HG02840 (cell line): Measurements from ENCODE around the gene AFG3L2.

ENCODE experiments used
- ATAC-seq: cut with Tn5 transposase; IDR thresholded peaks from one replicate; pipeline ENCODE4 v1.9.1; 2021; ENCODE audit warnings: mild to moderate bottlenecking, moderate library complexity, moderate number of reproducible peaks; ENCODE audit not compliant: unreplicated experiment, low FRiP score

Gene AFG3L2

DNA sequence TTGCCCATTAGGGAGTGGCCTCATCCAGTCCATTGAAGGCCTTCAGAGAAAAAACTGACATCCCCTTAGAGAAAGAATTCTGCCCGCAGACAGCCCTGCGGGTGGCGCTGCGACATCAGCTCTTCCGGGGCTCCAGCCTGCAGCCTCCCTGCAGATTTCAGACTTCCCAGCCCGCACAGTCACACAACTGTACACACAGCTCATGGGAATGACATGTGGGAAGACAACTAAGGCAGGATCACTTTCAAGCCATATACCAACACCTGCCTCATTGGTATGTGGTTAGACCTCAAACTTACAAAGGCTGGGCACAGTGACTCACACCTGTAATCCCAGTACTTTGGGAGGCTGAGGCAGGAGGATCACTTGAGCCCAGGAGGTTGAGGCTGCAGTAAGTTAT is 93.8 kb downstream of the AFG3L2 start:
- no peak for ATAC-seq

- no peak for ATAC-seq
Observed at GRCh38 chr18:12282442-12283039, 94.5 kb downstream of the AFG3L2 start.

DNA sequence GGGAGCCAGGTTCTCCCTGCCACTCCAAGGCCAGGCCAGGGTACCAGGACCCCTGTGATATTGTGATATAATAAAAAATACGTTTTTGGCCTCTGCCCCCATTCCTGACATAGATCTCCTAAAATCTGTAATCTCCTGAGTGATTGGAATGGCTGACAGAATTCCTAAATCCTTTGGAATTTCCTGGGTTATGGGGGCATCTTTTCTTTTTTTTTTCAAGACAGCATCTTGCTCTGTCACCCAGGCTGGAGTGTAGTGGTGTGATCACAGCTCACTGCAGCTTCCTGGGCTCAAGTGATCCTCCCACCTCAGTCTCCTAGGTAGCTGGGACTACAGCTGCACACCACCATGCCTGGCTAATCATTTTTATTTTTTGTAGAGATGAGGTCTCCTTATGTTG is 95.2 kb downstream of the AFG3L2 start:
- ATAC-seq: no peak

DNA sequence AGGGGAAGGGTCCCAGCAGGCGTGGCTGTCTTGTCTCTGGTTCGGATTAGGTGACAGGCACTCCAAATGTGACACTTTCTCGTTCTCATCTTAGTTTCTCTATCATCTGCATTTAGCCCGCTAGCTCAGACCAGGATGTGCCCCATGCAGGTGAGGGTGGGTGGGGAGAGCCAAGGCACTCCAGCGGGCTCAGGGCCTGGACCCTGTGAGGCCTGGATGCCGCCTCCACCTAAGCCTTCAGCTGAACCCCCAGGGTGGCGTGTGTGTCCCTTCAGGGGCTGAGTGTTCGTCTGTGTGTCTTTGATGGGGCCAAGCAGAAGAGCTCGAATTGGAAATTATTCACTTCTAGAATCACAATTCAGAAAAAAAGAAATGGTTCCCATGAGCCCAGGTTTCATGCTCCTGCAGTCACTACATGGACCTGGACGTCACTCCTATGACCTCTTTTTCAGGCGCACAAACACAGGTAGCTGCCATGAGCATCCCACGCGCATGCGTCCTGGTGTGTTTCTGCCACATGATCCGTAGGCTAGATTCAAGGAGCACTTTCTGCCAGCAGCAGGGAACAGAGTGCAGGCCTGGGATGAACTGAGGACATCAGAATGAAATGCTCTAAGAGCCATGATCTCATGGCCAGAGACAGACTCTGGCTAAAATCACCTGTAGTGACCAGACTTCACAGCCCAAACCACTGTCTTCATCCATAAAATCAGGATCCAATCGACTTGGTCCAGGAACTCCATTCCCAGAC is 97.1 kb downstream of the AFG3L2 start:
- no peak for ATAC-seq
